ENCODE measurements around the gene HS3ST3A1. TPM values are rescaled to one million over a fixed set of nuclear protein-coding genes. Genes with fewer than 3 reads are reported as not detected.

The HS3ST3A1 gene
- total RNA-seq, 1 donor from 2014 or later, result 14.7 TPM

GRCh38 chr17:13542636-13543035 is 59.1 kb downstream of the HS3ST3A1 start:
- Mint-ChIP-seq H3K4me3 (no peak overlapping the region), H3K27me3 (ENCODE audit: low read depth) (no peaks in the 10 kb centered on the region), H3K4me1 (peaks cover 20% of the 10 kb centered on the region), H3K27ac (ENCODE audit: unreplicated experiment) (no peak overlapping the region), H3K9me3 (peaks cover 3% of the 10 kb centered on the region), H3K36me3 (ENCODE audit: low read depth) (peaks cover 49% of the 10 kb centered on the region)
- DNase-seq (ENCODE audit: low read depth, low spot score), result no peak
- TF ChIP-seq CTCF (conservative IDR thresholded peaks at IDR 0.05), result no peak

- H3K9me3 Mint-ChIP-seq, result peaks cover 3% of the 10 kb centered on the region
- no peak overlapping the region for H3K27ac Mint-ChIP-seq (ENCODE audit: unreplicated experiment)
- no peaks in the 10 kb centered on the region for H3K27me3 Mint-ChIP-seq (ENCODE audit: low read depth)
- TF ChIP-seq CTCF (conservative IDR thresholded peaks at IDR 0.05), result no peak
- H3K4me3 Mint-ChIP-seq, result no peak overlapping the region
- H3K36me3 Mint-ChIP-seq (ENCODE audit: low read depth), result peaks cover 52% of the 10 kb centered on the region
- no peak for DNase-seq (ENCODE audit: low read depth, low spot score)
- H3K4me1 Mint-ChIP-seq, result peaks cover 20% of the 10 kb centered on the region
Measured at GRCh38 chr17:13541032-13541480, 60.7 kb downstream of the HS3ST3A1 start.

GRCh38 chr17:13540546-13540945 is 61.2 kb downstream of the HS3ST3A1 start:
- no peak for TF ChIP-seq CTCF (conservative IDR thresholded peaks at IDR 0.05)
- Mint-ChIP-seq H3K27ac (ENCODE audit: unreplicated experiment) (no peak overlapping the region), H3K27me3 (ENCODE audit: low read depth) (no peaks in the 10 kb centered on the region), H3K4me1 (peaks cover 20% of the 10 kb centered on the region), H3K4me3 (no peak overlapping the region), H3K9me3 (peaks cover 3% of the 10 kb centered on the region), H3K36me3 (ENCODE audit: low read depth) (peaks cover 50% of the 10 kb centered on the region)
- no peak for DNase-seq (ENCODE audit: low read depth, low spot score)

GRCh38 chr17:13539421-13539820 is 62.3 kb downstream of the HS3ST3A1 start:
- Mint-ChIP-seq H3K27ac (ENCODE audit: unreplicated experiment) (no peak overlapping the region), H3K4me1 (peaks cover 10% of the 10 kb centered on the region), H3K36me3 (ENCODE audit: low read depth) (peaks cover 43% of the 10 kb centered on the region), H3K9me3 (peaks cover 3% of the 10 kb centered on the region), H3K4me3 (no peak overlapping the region), H3K27me3 (ENCODE audit: low read depth) (no peaks in the 10 kb centered on the region)
- no peak for DNase-seq (ENCODE audit: low read depth, low spot score)
- TF ChIP-seq CTCF (conservative IDR thresholded peaks at IDR 0.05), result no peak

- TF ChIP-seq CTCF (conservative IDR thresholded peaks at IDR 0.05), result no peak
- peaks cover 6% of the 10 kb centered on the region for H3K4me1 Mint-ChIP-seq
- peaks cover 5% of the 10 kb centered on the region for H3K9me3 Mint-ChIP-seq
- no peak overlapping the region for H3K27ac Mint-ChIP-seq (ENCODE audit: unreplicated experiment)
- no peaks in the 10 kb centered on the region for H3K27me3 Mint-ChIP-seq (ENCODE audit: low read depth)
- H3K4me3 Mint-ChIP-seq, result no peak overlapping the region
- DNase-seq (ENCODE audit: low read depth, low spot score), result no peak
- peaks cover 43% of the 10 kb centered on the region for H3K36me3 Mint-ChIP-seq (ENCODE audit: low read depth)
Measured at GRCh38 chr17:13538841-13539411, 62.8 kb downstream of the HS3ST3A1 start.

Data from neural crest cell (in vitro differentiated cells).